ENCODE measurements around the gene UNKL.
"Not testable (repeated sequence)": the region's sequence is repeated elsewhere in the genome, so short reads cannot be mapped to it uniquely, and the experiment has no call there.

The UNKL gene

GRCh38 chr16:1337486-1337885, 77.0 kb downstream of the UNKL start:
- no peak for DNase-seq

- DNase-seq, result no peak
These were observed 77.9 kb downstream of the UNKL start for GRCh38 chr16:1336619-1337018.

- DNase-seq, result no peak
These were observed 78.5 kb downstream of the UNKL start for GRCh38 chr16:1335996-1336395.

- DNase-seq, result no peak
These were observed 79.1 kb downstream of the UNKL start for GRCh38 chr16:1335211-1335971.

GRCh38 chr16:1334739-1335138, 79.8 kb downstream of the UNKL start:
- DNase-seq, result no peak

GRCh38 chr16:1333854-1334700, 80.4 kb downstream of the UNKL start:
- DNase-seq, result no peak

GRCh38 chr16:1333149-1333812, 81.2 kb downstream of the UNKL start, which contains the start of gene BAIAP3:
Gene BAIAP3 (plus strand): TSS chr16:1333645. CDS start chr16:1338550, 4,905 bp downstream.
- DNase-seq, result no peak

- no peak for DNase-seq
These were observed 81.8 kb downstream of the UNKL start for GRCh38 chr16:1332618-1333148.

GRCh38 chr16:1331712-1332617, 82.5 kb downstream of the UNKL start:
- peak; percentile 67 for DNase-seq

GRCh38 chr16:1330931-1331711, 83.4 kb downstream of the UNKL start:
- DNase-seq, result no peak

GRCh38 chr16:1330260-1330914, 84.1 kb downstream of the UNKL start:
- DNase-seq, result no peak

GRCh38 chr16:1328961-1329360, 85.5 kb downstream of the UNKL start:
- DNase-seq, result not testable (repeated sequence)

GRCh38 chr16:1328136-1328535, 86.4 kb downstream of the UNKL start:
- not testable (repeated sequence) for DNase-seq

GRCh38 chr16:1327619-1327947, 86.9 kb downstream of the UNKL start:
- no peak for DNase-seq

GRCh38 chr16:1326946-1327618, 87.4 kb downstream of the UNKL start:
- DNase-seq, result no peak

- no peak for DNase-seq
These were observed 88.1 kb downstream of the UNKL start for GRCh38 chr16:1326391-1326790.

GRCh38 chr16:1325673-1326371, 88.7 kb downstream of the UNKL start:
- no peak for DNase-seq

- no peak for DNase-seq
These were observed 89.2 kb downstream of the UNKL start for GRCh38 chr16:1325261-1325660.

GRCh38 chr16:1324286-1324826, 90.1 kb downstream of the UNKL start:
- DNase-seq, result no peak

Measured in right kidney (tissue), 1 donor.